HCT116 (cell line): ENCODE results near the gene CADPS. TPM values are rescaled to one million over a fixed set of nuclear protein-coding genes. Genes with fewer than 3 reads are reported as not detected.

ENCODE experiments used
- ATAC-seq: fragments of 200-7000 bp; cut with Tn5 transposase; 2 replicates; pipeline ENCODE4 v1.9.1; 2020; ENCODE audit warnings: mild to moderate bottlenecking, moderate library complexity
- BruUV-seq: library from RNA; stranded (reverse); fragments of 400-500 nt; replicated peaks from 2 replicates; lab custom pipeline; 2021; lab: Mats Ljungman, UMichigan
- CTCF ChIA-PET: fragments of 300-600 bp; sonication (Branson Sonifier 250); formaldehyde crosslinking; loops from one replicate; lab custom pipeline; 2021; ENCODE audit warnings: antibody characterized with exemption; lab: Charles Lee
- POLR2A ChIA-PET: fragments of 300-600, 350-600 bp; sonication (Branson Sonifier 250); formaldehyde crosslinking; loops from one replicate; lab custom pipeline; 2021; ENCODE audit warnings: antibody characterized with exemption; lab: Charles Lee
- RAD21 ChIA-PET, 2 experiments: fragments of 300-600 bp; sonication (Branson Sonifier 250); formaldehyde crosslinking; loops; one replicate each; lab custom pipeline; 2023; ENCODE audit warnings: low total read pairs in 2 of 2; ENCODE audit not compliant: uncharacterized antibody in 2 of 2, unreplicated experiment in 2 of 2, low non-redundant PET in 1 of 2; lab: Charles Lee
- DNase-seq: peaks from one replicate; pipeline ENCODE4 v3.0.0-alpha.2; 2010; ENCODE audit warnings: low read depth, low spot score
- H2AFZ ChIP-seq: fragments of 200-600 bp; shearing (Covaris generic), sonication (generic); 2 replicates; pipeline ENCODE4 v1.6.1; 2017; ENCODE audit warnings: low read depth, mixed run types, mixed read lengths, antibody characterized with exemption, low read length; ENCODE audit not compliant: poor library complexity, severe bottlenecking
- H3K27ac ChIP-seq: 2 replicates; pipeline ENCODE4 v1.5.1; 2012; ENCODE audit warnings: low read depth, low read length
- H3K27me3 ChIP-seq: fragments of 200-600 bp; sonication (generic); 2 replicates; pipeline ENCODE4 v1.6.1; 2016; ENCODE audit warnings: mixed run types, low read length, mixed read lengths; ENCODE audit not compliant: insufficient read depth
- H3K36me3 ChIP-seq, 2 experiments: fragments of 200-500 bp in 1 of 2; fragments of 200-600 bp in 1 of 2; sonication (Bioruptor generic) in 1 of 2; sonication (generic) in 1 of 2; 2 replicates each; pipeline versions ENCODE4 v1.5.1 to v1.6.1; 2014 to 2016; ENCODE audit warnings: low read length in 2 of 2, inconsistent platforms in 1 of 2, mixed read lengths in 1 of 2, mixed run types in 1 of 2; ENCODE audit not compliant: insufficient read depth in 2 of 2, control insufficient read depth in 1 of 2
- H3K4me1 ChIP-seq, 2 experiments: fragments of 200-600 bp in 1 of 2; sonication (generic) in 1 of 2; 2 replicates each; pipeline versions ENCODE4 v1.5.1 to v1.6.1; 2012 to 2017; ENCODE audit warnings: low read length in 2 of 2, inconsistent platforms in 1 of 2, mild to moderate bottlenecking in 1 of 2, mixed read lengths in 1 of 2, mixed run types in 1 of 2, moderate library complexity in 1 of 2; ENCODE audit not compliant: insufficient read depth in 2 of 2, control insufficient read depth in 1 of 2
- H3K4me2 ChIP-seq: fragments of 200-600 bp; sonication (generic); 2 replicates; pipeline ENCODE4 v1.6.1; 2017; ENCODE audit warnings: mixed run types, low read length, mixed read lengths
- H3K4me3 ChIP-seq, 2 experiments: fragments of 200-600 bp in 1 of 2; sonication (generic) in 1 of 2; replicated peaks in 1 of 2; 2 replicates each; pipeline ENCODE4 v1.5.1; 2011 to 2016; ENCODE audit warnings: low read length in 2 of 2, control low read depth in 1 of 2, low read depth in 1 of 2, mild to moderate bottlenecking in 1 of 2, mixed read lengths in 1 of 2, mixed run types in 1 of 2
- H3K79me2 ChIP-seq: fragments of 200-600 bp; sonication (generic); 2 replicates; pipeline ENCODE4 v1.6.1; 2017; ENCODE audit warnings: mild to moderate bottlenecking, mixed run types, low read length, moderate library complexity, mixed read lengths; ENCODE audit not compliant: insufficient read depth
- H3K9ac ChIP-seq: fragments of 200-600 bp; sonication (generic); 2 replicates; pipeline ENCODE4 v1.6.1; 2016; ENCODE audit warnings: low read length, mixed read lengths
- H3K9me2 ChIP-seq: fragments of 200-600 bp; sonication (generic), shearing (Covaris generic); 2 replicates; pipeline ENCODE4 v1.6.1; 2017; ENCODE audit warnings: mixed run types, mild to moderate bottlenecking, moderate library complexity; ENCODE audit not compliant: insufficient read depth
- H3K9me3 ChIP-seq, 2 experiments: fragments of 200-500 bp in 1 of 2; fragments of 200-600 bp in 1 of 2; sonication (Bioruptor generic) in 1 of 2; sonication (generic) in 1 of 2; 2 replicates each; pipeline ENCODE4 v1.6.1; 2014 to 2017; ENCODE audit warnings: low read length in 2 of 2, mixed read lengths in 2 of 2, inconsistent platforms in 1 of 2, low read depth in 1 of 2, mild to moderate bottlenecking in 1 of 2, mixed run types in 1 of 2, moderate library complexity in 1 of 2; ENCODE audit not compliant: control insufficient read depth in 1 of 2, insufficient read depth in 1 of 2
- H4K20me1 ChIP-seq: fragments of 200-600 bp; sonication (generic), shearing (Covaris generic); 2 replicates; pipeline ENCODE4 v1.6.1; 2017; ENCODE audit warnings: mixed run types, mild to moderate bottlenecking, moderate library complexity; ENCODE audit not compliant: insufficient read depth
- CBX3 ChIP-seq: IDR thresholded peaks from 2 replicates; pipeline ENCODE4 v1.6.1; 2012; ENCODE audit warnings: low read depth
- CEBPB ChIP-seq: IDR thresholded peaks from 2 replicates; pipeline ENCODE4 v1.6.1; 2012; ENCODE audit warnings: low read depth
- EGR1 ChIP-seq: IDR thresholded peaks from 2 replicates; pipeline ENCODE4 v1.6.1; 2012; ENCODE audit warnings: low read depth
- ELF1 ChIP-seq: IDR thresholded peaks from 2 replicates; pipeline ENCODE4 v1.6.1; 2012; ENCODE audit warnings: low read depth, borderline replicate concordance
- EZH2 ChIP-seq: fragments of 200-600 bp; sonication (generic); IDR thresholded peaks from 2 replicates; pipeline ENCODE4 v1.6.1; 2017; ENCODE audit warnings: antibody characterized with exemption, mixed run types
- FOSL1 ChIP-seq: IDR thresholded peaks from 2 replicates; pipeline ENCODE4 v1.6.1; 2012; ENCODE audit warnings: low read depth
- JUND ChIP-seq: IDR thresholded peaks from 2 replicates; pipeline ENCODE4 v1.6.1; 2012
- POLR2A ChIP-seq: IDR thresholded peaks from 2 replicates; pipeline ENCODE4 v1.7.0; 2011; ENCODE audit warnings: borderline replicate concordance; ENCODE audit not compliant: insufficient read depth, insufficient read length; ENCODE audit errors: extremely low read depth
- POLR2AphosphoS5 ChIP-seq: IDR thresholded peaks from 2 replicates; pipeline ENCODE4 v1.6.1; 2011; ENCODE audit warnings: mild to moderate bottlenecking, low read depth, low read length, moderate library complexity
- SIN3A ChIP-seq: IDR thresholded peaks from 2 replicates; pipeline ENCODE4 v1.6.1; 2012; ENCODE audit warnings: low read depth
- SP1 ChIP-seq: IDR thresholded peaks from 2 replicates; pipeline ENCODE4 v1.6.1; 2012; ENCODE audit warnings: low read depth
- SRF ChIP-seq: IDR thresholded peaks from 2 replicates; pipeline ENCODE4 v1.6.1; 2012; ENCODE audit warnings: low read depth
- TCF7L2 ChIP-seq: IDR thresholded peaks from 2 replicates; pipeline ENCODE4 v1.7.0; 2011; ENCODE audit warnings: borderline replicate concordance, inconsistent platforms; ENCODE audit not compliant: insufficient read depth, insufficient read length; ENCODE audit errors: extremely low read depth
- YY1 ChIP-seq: IDR thresholded peaks from 2 replicates; pipeline ENCODE4 v1.6.1; 2011; ENCODE audit warnings: low read length, low read depth, moderate library complexity, mild to moderate bottlenecking; ENCODE audit not compliant: insufficient replicate concordance; ENCODE audit errors: extremely low read depth
- ZFX ChIP-seq: fragments of 450-650 bp; IDR thresholded peaks from 2 replicates; pipeline ENCODE4 v1.6.1; 2017
- ZNF274 ChIP-seq: fragments of 200-500 bp; sonication (Bioruptor generic); IDR thresholded peaks from 2 replicates; pipeline ENCODE4 v1.6.1; 2014; ENCODE audit warnings: mild to moderate bottlenecking, low read depth, low read length, inconsistent platforms
- intact Hi-C: fragments of 100-400 bp; cut with micrococcal nuclease; formaldehyde crosslinking; loops from 2 replicates; pipeline ENCODE4 v1.10.0; 2022
- total RNA-seq: library from RNA; stranded (reverse); gene quantifications from one replicate; pipeline ENCODE4 v1.2.1, GENCODE V29; 2021; ENCODE audit not compliant: unreplicated experiment
- TF ChIP-seq, protein P1 (sequence below), 3 experiments: fragments of 200-600 bp in 1 of 3; sonication (generic) in 1 of 3; IDR thresholded peaks in 2 of 3; conservative IDR thresholded peaks in 1 of 3; 2 replicates each; pipeline ENCODE4 v1.5.1; 2012 to 2017; ENCODE audit warnings: low read depth in 2 of 3, low read length in 2 of 3, antibody characterized with exemption in 1 of 3, borderline replicate concordance in 1 of 3, control low read depth in 1 of 3, mild to moderate bottlenecking in 1 of 3, mixed read lengths in 1 of 3, mixed run types in 1 of 3, moderate library complexity in 1 of 3; ENCODE audit not compliant: insufficient read depth in 1 of 3
- TF ChIP-seq, protein P2 (sequence below): IDR thresholded peaks from 2 replicates; pipeline ENCODE4 v1.6.1; 2011; ENCODE audit warnings: mild to moderate bottlenecking, low read length, moderate library complexity; ENCODE audit not compliant: insufficient replicate concordance; ENCODE audit errors: extremely low read depth
- TF ChIP-seq, protein P3 (sequence below): IDR thresholded peaks from 2 replicates; pipeline ENCODE4 v1.6.1; 2012
- TF ChIP-seq, protein P4 (sequence below): IDR thresholded peaks from 2 replicates; pipeline ENCODE4 v1.6.1; 2012

CADPS gene
- total RNA-seq, 1 experiment from 2014 or later: not detected

DNA sequence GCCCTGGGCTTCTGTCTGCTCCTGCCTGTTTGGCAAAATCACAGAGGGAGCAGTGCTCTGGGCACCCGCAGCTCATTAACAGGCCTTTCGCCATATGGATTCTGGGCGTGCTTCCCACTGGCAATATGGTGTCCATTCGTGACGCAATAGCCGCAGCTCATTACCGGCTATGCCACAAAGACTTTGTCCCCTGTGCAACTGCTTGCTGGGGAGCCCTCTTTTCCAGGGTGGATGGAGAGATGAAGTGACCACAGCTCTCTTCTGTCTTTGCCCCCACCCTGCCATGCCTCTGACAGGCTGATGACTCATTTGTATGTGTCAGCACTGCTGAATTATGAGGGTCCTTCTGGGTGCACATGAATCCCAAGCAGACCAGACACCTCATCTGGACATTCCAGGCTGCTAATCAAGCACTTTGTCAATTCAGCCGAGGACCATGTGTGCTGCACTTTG, 287.6 kb downstream of the CADPS start:
- no peak overlapping the region for H3K9ac ChIP-seq
- no peak for TF ChIP-seq CBX3
- no peak for TF ChIP-seq FOSL1
- TF ChIP-seq, protein P1, sequence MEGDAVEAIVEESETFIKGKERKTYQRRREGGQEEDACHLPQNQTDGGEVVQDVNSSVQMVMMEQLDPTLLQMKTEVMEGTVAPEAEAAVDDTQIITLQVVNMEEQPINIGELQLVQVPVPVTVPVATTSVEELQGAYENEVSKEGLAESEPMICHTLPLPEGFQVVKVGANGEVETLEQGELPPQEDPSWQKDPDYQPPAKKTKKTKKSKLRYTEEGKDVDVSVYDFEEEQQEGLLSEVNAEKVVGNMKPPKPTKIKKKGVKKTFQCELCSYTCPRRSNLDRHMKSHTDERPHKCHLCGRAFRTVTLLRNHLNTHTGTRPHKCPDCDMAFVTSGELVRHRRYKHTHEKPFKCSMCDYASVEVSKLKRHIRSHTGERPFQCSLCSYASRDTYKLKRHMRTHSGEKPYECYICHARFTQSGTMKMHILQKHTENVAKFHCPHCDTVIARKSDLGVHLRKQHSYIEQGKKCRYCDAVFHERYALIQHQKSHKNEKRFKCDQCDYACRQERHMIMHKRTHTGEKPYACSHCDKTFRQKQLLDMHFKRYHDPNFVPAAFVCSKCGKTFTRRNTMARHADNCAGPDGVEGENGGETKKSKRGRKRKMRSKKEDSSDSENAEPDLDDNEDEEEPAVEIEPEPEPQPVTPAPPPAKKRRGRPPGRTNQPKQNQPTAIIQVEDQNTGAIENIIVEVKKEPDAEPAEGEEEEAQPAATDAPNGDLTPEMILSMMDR (IDR thresholded peaks at IDR 0.05 in 2 of 3, conservative IDR thresholded peaks at IDR 0.05 in 1 of 3; ENCODE audit: borderline replicate concordance in 1 of 3, insufficient read depth in 1 of 3, low read depth in 2 of 3, low read length in 2 of 3): no peak
- no peak for TF ChIP-seq SRF
- TF ChIP-seq, protein P2, sequence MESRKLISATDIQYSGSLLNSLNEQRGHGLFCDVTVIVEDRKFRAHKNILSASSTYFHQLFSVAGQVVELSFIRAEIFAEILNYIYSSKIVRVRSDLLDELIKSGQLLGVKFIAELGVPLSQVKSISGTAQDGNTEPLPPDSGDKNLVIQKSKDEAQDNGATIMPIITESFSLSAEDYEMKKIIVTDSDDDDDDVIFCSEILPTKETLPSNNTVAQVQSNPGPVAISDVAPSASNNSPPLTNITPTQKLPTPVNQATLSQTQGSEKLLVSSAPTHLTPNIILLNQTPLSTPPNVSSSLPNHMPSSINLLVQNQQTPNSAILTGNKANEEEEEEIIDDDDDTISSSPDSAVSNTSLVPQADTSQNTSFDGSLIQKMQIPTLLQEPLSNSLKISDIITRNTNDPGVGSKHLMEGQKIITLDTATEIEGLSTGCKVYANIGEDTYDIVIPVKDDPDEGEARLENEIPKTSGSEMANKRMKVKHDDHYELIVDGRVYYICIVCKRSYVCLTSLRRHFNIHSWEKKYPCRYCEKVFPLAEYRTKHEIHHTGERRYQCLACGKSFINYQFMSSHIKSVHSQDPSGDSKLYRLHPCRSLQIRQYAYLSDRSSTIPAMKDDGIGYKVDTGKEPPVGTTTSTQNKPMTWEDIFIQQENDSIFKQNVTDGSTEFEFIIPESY: no peak
- no peak for TF ChIP-seq CEBPB
- no peak for TF ChIP-seq ZNF274
- no peak for TF ChIP-seq EZH2
- TF ChIP-seq, protein P3, sequence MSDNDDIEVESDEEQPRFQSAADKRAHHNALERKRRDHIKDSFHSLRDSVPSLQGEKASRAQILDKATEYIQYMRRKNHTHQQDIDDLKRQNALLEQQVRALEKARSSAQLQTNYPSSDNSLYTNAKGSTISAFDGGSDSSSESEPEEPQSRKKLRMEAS: no peak
- no peak for TF ChIP-seq ZFX
- TF ChIP-seq SIN3A: no peak
- TF ChIP-seq EGR1: no peak
- TF ChIP-seq POLR2A: no peak
- TF ChIP-seq JUND: no peak
- TF ChIP-seq POLR2AphosphoS5: no peak
- TF ChIP-seq YY1: no peak
- TF ChIP-seq SP1: no peak
- TF ChIP-seq, protein P4, sequence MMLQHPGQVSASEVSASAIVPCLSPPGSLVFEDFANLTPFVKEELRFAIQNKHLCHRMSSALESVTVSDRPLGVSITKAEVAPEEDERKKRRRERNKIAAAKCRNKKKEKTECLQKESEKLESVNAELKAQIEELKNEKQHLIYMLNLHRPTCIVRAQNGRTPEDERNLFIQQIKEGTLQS: no peak
- TF ChIP-seq ELF1: no peak
- TF ChIP-seq TCF7L2: no peak
- TF ChIP-seq, all 23 proteins: peak for 0
- ChIA-PET CTCF (no interaction called here), POLR2A (interaction anchor here (0.7 kb wide), 1 partner anchor 32 kb away, joined by 3 read pairs; no protein-coding TSS in a partner anchor), RAD21 (no interaction called here)
- no peaks in the 10 kb centered on the region for H3K4me1 ChIP-seq
- no peak overlapping the region for H3K4me2 ChIP-seq
- intact Hi-C loops: no loop called here
- H3K9me2 ChIP-seq: no peaks in the 10 kb centered on the region
- no peaks in the 10 kb centered on the region for H4K20me1 ChIP-seq
- no peak overlapping the region for H2AFZ ChIP-seq
- H3K9me3 ChIP-seq: no peaks in the 10 kb centered on the region
- ATAC-seq (no peak), DNase-seq (no peak)
- no peaks in the 10 kb centered on the region for H3K79me2 ChIP-seq
- no peak overlapping the region for H3K27ac ChIP-seq
- peaks cover 21% of the 10 kb centered on the region for H3K27me3 ChIP-seq
- no TSS peak for BruUV-seq
- H3K4me3 ChIP-seq: no peak overlapping the region
- no peaks in the 10 kb centered on the region for H3K36me3 ChIP-seq
